A549 (cell line): Measurements from ENCODE around the gene GNB5. TPM values are rescaled to one million over a fixed set of nuclear protein-coding genes. Genes with fewer than 3 reads are reported as not detected.
"Not testable (repeated sequence)": the region's sequence is repeated elsewhere in the genome, so short reads cannot be mapped to it uniquely, and the experiment has no call there.

ENCODE experiments used
- ATAC-seq, 2 experiments: fragments of 200-7000 bp in 1 of 2; fragments of >200 bp in 1 of 2; cut with Nextera tagmentation in 1 of 2; cut with Tn5 transposase in 1 of 2; 3 replicates each; pipeline versions ENCODE4 v1.8.0 to v1.9.1; 2018 to 2020; ENCODE audit warnings: mild to moderate bottlenecking in 1 of 2, moderate library complexity in 1 of 2
- CTCF ChIA-PET: fragments of 300-600 bp; sonication (Branson Sonifier 250); formaldehyde crosslinking; extraction: SDS; loops from one replicate; lab custom pipeline; 2021; ENCODE audit warnings: antibody characterized with exemption, inconsistent platforms; lab: Yijun Ruan, JAX
- POLR2A ChIA-PET: fragments of 350-600 bp; formaldehyde crosslinking; extraction: SDS; loops from one replicate; lab custom pipeline; 2021; ENCODE audit warnings: antibody characterized with exemption, inconsistent platforms; lab: Yijun Ruan, JAX
- DNase-seq, 2 experiments: peaks; one replicate each; pipeline versions ENCODE4 v3.0.0 to v3.0.0-alpha.2; 2011 to 2016; ENCODE audit warnings: low read depth in 1 of 2, low spot score in 1 of 2
- FAIRE-seq: peaks from 2 replicates; lab custom pipeline; 2011; peaks lifted over from hg19 to GRCh38; lab: Jason Lieb, UNC
- H3K27ac ChIP-seq, 2 experiments: fragments of >200 bp; sonication (Bioruptor Twin); formaldehyde crosslinking; 3 replicates each; pipeline ENCODE4 v1.5.1; 2016 to 2017
- H3K4me1 ChIP-seq: fragments of >200 bp; sonication (Bioruptor Twin); formaldehyde crosslinking; 3 replicates; pipeline ENCODE4 v1.6.1; 2016
- H3K4me2 ChIP-seq: fragments of >200 bp; sonication (Bioruptor Twin); formaldehyde crosslinking; 3 replicates; pipeline ENCODE4 v1.6.1; 2016
- H3K4me3 ChIP-seq: fragments of >200 bp; sonication (Bioruptor Twin); formaldehyde crosslinking; 3 replicates; pipeline ENCODE4 v1.5.1; 2016
- H3K9me3 ChIP-seq: fragments of >200 bp; sonication (Bioruptor Twin); formaldehyde crosslinking; 3 replicates; pipeline ENCODE4 v1.6.1; 2016
- CTCF ChIP-seq: fragments of >200 bp; sonication (Bioruptor Twin); formaldehyde crosslinking; IDR thresholded peaks from 3 replicates; pipeline ENCODE4 v1.5.1; 2016
- EHF ChIP-seq: fragments of 250-450 bp; sonication (Bioruptor Pico); IDR thresholded peaks from 2 replicates; pipeline ENCODE4 v1.5.0; 2020; ENCODE audit warnings: mild to moderate bottlenecking
- ELK1 ChIP-seq: fragments of 150-350 bp; IDR thresholded peaks from 2 replicates; pipeline ENCODE4 v1.6.1; 2014; ENCODE audit warnings: low read depth, mild to moderate bottlenecking, low read length
- FOXS1 ChIP-seq: fragments of 250-450 bp; sonication (Bioruptor Pico); IDR thresholded peaks from 2 replicates; pipeline ENCODE4 v1.5.0; 2020; ENCODE audit warnings: mild to moderate bottlenecking, moderate library complexity
- MAZ ChIP-seq: fragments of 150-350 bp; IDR thresholded peaks from 2 replicates; pipeline ENCODE4 v1.6.1; 2014; ENCODE audit warnings: antibody characterized with exemption, low read depth, low read length, borderline replicate concordance
- NFE2L2 ChIP-seq: fragments of 150-350 bp; conservative IDR thresholded peaks from 2 replicates; pipeline ENCODE4 v1.6.1; 2014; ENCODE audit warnings: low read length
- NPAS2 ChIP-seq: fragments of 250-450 bp; sonication (Bioruptor Pico); IDR thresholded peaks from 2 replicates; pipeline ENCODE4 v1.8.0; 2022; ENCODE audit warnings: mild to moderate bottlenecking, moderate library complexity, borderline replicate concordance
- POLR2A ChIP-seq: IDR thresholded peaks from 2 replicates; pipeline ENCODE4 v1.6.1; 2012; ENCODE audit warnings: mild to moderate bottlenecking, low read length
- RAD21 ChIP-seq, 2 experiments: fragments of >200 bp in 1 of 2; sonication (Bioruptor Twin) in 1 of 2; formaldehyde crosslinking in 1 of 2; IDR thresholded peaks in 1 of 2; conservative IDR thresholded peaks in 1 of 2; 2 replicates in 1 of 2; 3 replicates in 1 of 2; pipeline ENCODE4 v1.6.1; 2012 to 2018; ENCODE audit warnings: inconsistent platforms in 1 of 2
- ZC3H11A ChIP-seq: fragments of 450-650 bp; IDR thresholded peaks from 2 replicates; pipeline ENCODE4 v1.6.1; 2014; ENCODE audit warnings: antibody characterized with exemption, mild to moderate bottlenecking
- WGBS: methylation state at CpG from one replicate; pipeline ENCODE4 v1.1.6; 2017; ENCODE audit errors: missing lambda C conversion rate; 5-methylcytosine and 5-hydroxymethylcytosine counted together
- polyA plus RNA-seq, 4 experiments: library from polyadenylated mRNA; depleted of rRNA in 3 of 4; stranded (reverse); fragments of >200 nt; fragmentation: RNase III in 1 of 4; extraction: RNeasy Plus Mini Kit Qiagen cat#74134 plus additional on column Dnase treatment in 1 of 4; gene quantifications; 2 replicates in 3 of 4; 3 replicates in 1 of 4; pipeline ENCODE4 v1.2.3, GENCODE V29; 2011 to 2017

The GNB5 gene
- polyA plus RNA-seq, 2 of the 4 experiments (the other 2 are of a cell fraction), result 57.2 to 67.5 TPM

- DNase-seq, result no peak
- peaks cover 9% of the 10 kb centered on the region for H3K4me1 ChIP-seq
- no peak for FAIRE-seq
- H3K4me3 ChIP-seq, result no peak overlapping the region
- 60% methylated on average over 4 of the region's 4 CpGs for WGBS
- 0 out of 6 replicates have a peak overlapping the region, but pooled peaks of 1 of the 2 experiments have one; percentile 6 for H3K27ac ChIP-seq
- ChIA-PET CTCF (interaction anchor here (0.7 to 7.6 kb wide), 10 partner anchors 14 to 112 kb away, joined by 3 to 89 read pairs (median 3); partner anchors contain the start of gene LEO1), POLR2A (no interaction called here)
- ATAC-seq, result no peak
- peaks cover 24% of the 10 kb centered on the region for H3K9me3 ChIP-seq
- TF ChIP-seq ZC3H11A (no peak), NFE2L2 (no peak), POLR2A (no peak), ELK1 (no peak)
- no peak overlapping the region for H3K4me2 ChIP-seq
Measured at GRCh38 chr15:52083603-52084002, 107.6 kb downstream of the GNB5 start.

GRCh38 chr15:52083037-52083359, 108.2 kb downstream of the GNB5 start:
- H3K4me3 ChIP-seq, DNase-seq, H3K4me2 ChIP-seq, FAIRE-seq, ATAC-seq: not testable (repeated sequence)
- peaks cover 21% of the 10 kb centered on the region for H3K9me3 ChIP-seq
- peaks cover 16% of the 10 kb centered on the region for H3K4me1 ChIP-seq
- WGBS, result 87% methylated on average over 1 of the region's 1 CpG
- H3K27ac ChIP-seq, result peak overlapping the region in 1 of 2 experiments; percentile 67; a peak in 2 of 6 replicates
- CTCF ChIA-PET, result interaction anchor here (0.6 to 7.6 kb wide), 13 partner anchors 9 to 112 kb away, joined by 3 to 89 read pairs (median 3); partner anchors contain the start of gene LEO1
- POLR2A ChIA-PET, result interaction anchor here (0.7 to 1.1 kb wide), 2 partner anchors 20 to 111 kb away, joined by 3 to 4 read pairs; partner anchors contain the start of gene LEO1

DNA sequence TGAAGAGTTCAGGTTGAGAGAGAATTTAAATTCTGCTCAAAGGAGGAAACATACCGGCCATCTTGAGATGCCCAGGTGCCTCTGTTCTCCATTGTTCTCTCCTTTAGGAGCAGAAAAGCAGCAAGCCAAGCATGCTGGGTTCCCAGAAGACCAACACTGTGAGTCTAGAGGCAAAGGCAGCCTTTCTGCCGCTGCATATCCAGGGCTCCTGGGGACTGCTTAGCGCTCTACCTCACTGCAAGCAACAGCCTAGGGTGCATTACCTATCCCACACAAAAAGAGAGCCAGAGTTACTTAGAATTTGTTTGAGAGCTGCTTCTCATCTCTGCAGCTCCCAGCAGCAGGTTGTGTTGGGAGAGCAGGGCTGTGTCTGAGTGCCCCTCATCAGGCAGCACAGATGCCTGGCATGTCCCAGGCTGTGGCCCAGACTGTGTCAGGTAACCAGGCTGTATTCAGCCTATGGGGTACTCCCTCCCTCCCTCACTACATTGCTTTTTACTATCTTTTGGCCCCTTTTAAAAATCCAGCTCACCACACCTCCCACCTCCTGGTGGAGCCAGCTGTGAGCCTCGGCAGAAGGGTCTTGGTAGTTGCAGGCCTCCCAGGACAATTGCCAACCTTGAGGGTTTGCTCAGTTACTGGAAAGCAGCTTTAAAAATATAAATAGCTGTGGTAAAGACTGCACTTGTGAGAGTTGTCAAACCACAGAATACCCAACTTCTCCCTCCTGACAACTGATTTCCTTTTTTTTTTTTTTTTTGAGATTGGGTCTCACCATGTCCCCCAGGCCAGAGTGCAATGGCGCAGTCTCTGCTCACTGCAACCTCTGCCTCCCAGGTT, 108.8 kb downstream of the GNB5 start:
- ChIA-PET POLR2A (interaction anchor here (0.6 to 1.1 kb wide), 3 partner anchors 10 to 111 kb away, joined by 3 to 4 read pairs (median 3); partner anchors contain the start of gene LEO1), CTCF (interaction anchor here (0.6 to 7.6 kb wide), 12 partner anchors 9 to 111 kb away, joined by 3 to 89 read pairs (median 3); partner anchors contain the start of gene LEO1)
- Histone ChIP-seq H3K9me3 (peaks cover 20% of the 10 kb centered on the region), H3K4me3 (no peak overlapping the region), H3K27ac (peak overlapping the region in 1 of 2 experiments; percentile 67; a peak in 3 of 6 replicates), H3K4me2 (no peak overlapping the region), H3K4me1 (peaks cover 21% of the 10 kb centered on the region)
- TF ChIP-seq NPAS2 (CRISPR knock-in tag) (no peak), RAD21 (conservative IDR thresholded peaks at IDR 0.05 in 1 of 2, IDR thresholded peaks at IDR 0.05 in 1 of 2) (no peak), FOXS1 (CRISPR knock-in tag) (no peak), MAZ (no peak)
- FAIRE-seq (no peak), DNase-seq (no peak), ATAC-seq (no peak)
- 91% methylated on average over 5 of the region's 5 CpGs for WGBS

DNA sequence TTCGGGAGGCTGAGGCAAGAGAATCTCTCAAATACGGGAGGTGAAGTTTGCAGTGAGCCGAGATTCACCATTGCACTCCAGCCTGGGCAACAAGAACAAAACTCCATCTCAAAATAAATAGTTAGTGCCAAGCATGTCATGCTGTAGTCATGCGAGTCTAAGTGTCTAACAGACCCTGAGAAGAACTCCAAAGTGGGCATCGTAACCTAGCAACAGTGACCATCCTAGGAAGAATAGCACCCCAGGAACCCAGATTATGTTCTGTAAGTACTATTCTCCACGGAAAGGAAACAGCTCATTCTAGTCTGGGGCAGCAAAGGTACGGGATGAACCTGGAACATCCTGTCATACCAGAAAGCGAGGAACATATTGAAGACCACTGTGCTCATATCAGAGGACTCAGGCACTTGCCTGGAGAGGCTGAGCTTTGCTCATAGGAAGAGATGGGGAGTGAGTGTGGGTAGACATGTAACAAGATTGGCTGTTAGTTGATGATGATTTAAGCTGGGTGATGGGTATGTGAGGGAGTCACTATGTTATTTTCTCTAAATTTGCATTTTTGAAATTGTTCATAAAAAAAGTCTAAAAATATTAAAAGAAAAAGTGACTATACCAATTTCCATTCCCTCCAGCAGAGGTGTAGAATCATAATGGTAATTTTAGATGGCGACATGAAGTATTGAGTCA, 110.3 kb downstream of the GNB5 start:
- Histone ChIP-seq H3K4me1 (peaks cover 34% of the 10 kb centered on the region), H3K9me3 (peaks cover 6% of the 10 kb centered on the region; the same call in 1 of the 3 replicates), H3K4me3 (no peak overlapping the region), H3K27ac (peak overlapping the region in 1 of 2 experiments; percentile 43; a peak in 2 of 6 replicates), H3K4me2 (no peak overlapping the region)
- FAIRE-seq (no peak), ATAC-seq (no peak), DNase-seq (no peak)
- TF ChIP-seq EHF (CRISPR knock-in tag) (no peak), CTCF (no peak)
- ChIA-PET CTCF (interaction anchor here (0.5 to 7.6 kb wide), 11 partner anchors 10 to 430 kb away, joined by 4 to 89 read pairs (median 12); partner anchors contain the start of gene LEO1), POLR2A (no interaction called here)
- 84% methylated on average over 9 of the region's 9 CpGs for WGBS
